Measurements from ENCODE around the gene TFF3. TPM values are rescaled to one million over a fixed set of nuclear protein-coding genes. Genes with fewer than 3 reads are reported as not detected.

Gene TFF3
- total and polyA plus RNA-seq, 2 experiments from 2014 or later: 1.2 to 3.3 TPM

DNA sequence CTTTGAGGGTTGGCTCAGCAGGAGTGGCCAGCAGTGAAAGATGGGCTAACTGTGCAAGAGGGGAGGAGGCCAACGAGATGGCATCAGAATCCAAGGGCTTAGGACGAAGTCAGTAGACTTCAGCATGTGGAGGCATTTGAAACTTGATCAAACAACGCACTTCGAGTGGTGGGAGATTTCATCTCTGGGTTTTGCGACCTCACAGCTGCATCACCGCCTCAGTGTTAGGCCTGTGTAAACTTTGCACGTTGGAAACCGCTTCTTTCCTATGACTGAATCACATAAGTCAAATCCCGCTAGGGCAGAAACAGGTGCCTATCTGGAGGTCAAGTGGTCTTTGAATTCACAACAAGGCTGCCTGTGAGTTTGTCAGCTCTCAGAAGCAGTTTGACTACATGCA is 17.8 kb downstream of the TFF3 start:
- no peaks in the 10 kb centered on the region for H3F3A ChIP-seq (replicated peaks; ENCODE audit: low read depth)
- H3K36me3 Mint-ChIP-seq (ENCODE audit: low read depth): peaks cover 2% of the 10 kb centered on the region; the same call in 1 of the 3 replicates
- no peaks in the 10 kb centered on the region for H3K9me3 Mint-ChIP-seq
- H3K9me2 ChIP-seq (ENCODE audit: insufficient read depth): no peaks in the 10 kb centered on the region
- H3K27me3 ChIP-seq (ENCODE audit: insufficient read depth): no peaks in the 10 kb centered on the region
- H3K27ac Mint-ChIP-seq: no peak overlapping the region
- ATAC-seq (no peak), DNase-seq (ENCODE audit: low spot score) (no peak)
- peaks cover 9% of the 10 kb centered on the region for H3K4me1 Mint-ChIP-seq
- no peaks in the 10 kb centered on the region for H3K79me2 ChIP-seq (replicated peaks; ENCODE audit: insufficient read depth)
- no peak overlapping the region for H3K4me2 ChIP-seq
- no peak overlapping the region for H3K27ac ChIP-seq (ENCODE audit: low read depth)
- no peaks in the 10 kb centered on the region for H3K4me1 ChIP-seq (ENCODE audit: insufficient read depth)
- no peaks in the 10 kb centered on the region for H4K20me1 ChIP-seq (replicated peaks; ENCODE audit: insufficient read depth)
- no peak overlapping the region for H3K4me3 ChIP-seq
- TF ChIP-seq, protein P1, sequence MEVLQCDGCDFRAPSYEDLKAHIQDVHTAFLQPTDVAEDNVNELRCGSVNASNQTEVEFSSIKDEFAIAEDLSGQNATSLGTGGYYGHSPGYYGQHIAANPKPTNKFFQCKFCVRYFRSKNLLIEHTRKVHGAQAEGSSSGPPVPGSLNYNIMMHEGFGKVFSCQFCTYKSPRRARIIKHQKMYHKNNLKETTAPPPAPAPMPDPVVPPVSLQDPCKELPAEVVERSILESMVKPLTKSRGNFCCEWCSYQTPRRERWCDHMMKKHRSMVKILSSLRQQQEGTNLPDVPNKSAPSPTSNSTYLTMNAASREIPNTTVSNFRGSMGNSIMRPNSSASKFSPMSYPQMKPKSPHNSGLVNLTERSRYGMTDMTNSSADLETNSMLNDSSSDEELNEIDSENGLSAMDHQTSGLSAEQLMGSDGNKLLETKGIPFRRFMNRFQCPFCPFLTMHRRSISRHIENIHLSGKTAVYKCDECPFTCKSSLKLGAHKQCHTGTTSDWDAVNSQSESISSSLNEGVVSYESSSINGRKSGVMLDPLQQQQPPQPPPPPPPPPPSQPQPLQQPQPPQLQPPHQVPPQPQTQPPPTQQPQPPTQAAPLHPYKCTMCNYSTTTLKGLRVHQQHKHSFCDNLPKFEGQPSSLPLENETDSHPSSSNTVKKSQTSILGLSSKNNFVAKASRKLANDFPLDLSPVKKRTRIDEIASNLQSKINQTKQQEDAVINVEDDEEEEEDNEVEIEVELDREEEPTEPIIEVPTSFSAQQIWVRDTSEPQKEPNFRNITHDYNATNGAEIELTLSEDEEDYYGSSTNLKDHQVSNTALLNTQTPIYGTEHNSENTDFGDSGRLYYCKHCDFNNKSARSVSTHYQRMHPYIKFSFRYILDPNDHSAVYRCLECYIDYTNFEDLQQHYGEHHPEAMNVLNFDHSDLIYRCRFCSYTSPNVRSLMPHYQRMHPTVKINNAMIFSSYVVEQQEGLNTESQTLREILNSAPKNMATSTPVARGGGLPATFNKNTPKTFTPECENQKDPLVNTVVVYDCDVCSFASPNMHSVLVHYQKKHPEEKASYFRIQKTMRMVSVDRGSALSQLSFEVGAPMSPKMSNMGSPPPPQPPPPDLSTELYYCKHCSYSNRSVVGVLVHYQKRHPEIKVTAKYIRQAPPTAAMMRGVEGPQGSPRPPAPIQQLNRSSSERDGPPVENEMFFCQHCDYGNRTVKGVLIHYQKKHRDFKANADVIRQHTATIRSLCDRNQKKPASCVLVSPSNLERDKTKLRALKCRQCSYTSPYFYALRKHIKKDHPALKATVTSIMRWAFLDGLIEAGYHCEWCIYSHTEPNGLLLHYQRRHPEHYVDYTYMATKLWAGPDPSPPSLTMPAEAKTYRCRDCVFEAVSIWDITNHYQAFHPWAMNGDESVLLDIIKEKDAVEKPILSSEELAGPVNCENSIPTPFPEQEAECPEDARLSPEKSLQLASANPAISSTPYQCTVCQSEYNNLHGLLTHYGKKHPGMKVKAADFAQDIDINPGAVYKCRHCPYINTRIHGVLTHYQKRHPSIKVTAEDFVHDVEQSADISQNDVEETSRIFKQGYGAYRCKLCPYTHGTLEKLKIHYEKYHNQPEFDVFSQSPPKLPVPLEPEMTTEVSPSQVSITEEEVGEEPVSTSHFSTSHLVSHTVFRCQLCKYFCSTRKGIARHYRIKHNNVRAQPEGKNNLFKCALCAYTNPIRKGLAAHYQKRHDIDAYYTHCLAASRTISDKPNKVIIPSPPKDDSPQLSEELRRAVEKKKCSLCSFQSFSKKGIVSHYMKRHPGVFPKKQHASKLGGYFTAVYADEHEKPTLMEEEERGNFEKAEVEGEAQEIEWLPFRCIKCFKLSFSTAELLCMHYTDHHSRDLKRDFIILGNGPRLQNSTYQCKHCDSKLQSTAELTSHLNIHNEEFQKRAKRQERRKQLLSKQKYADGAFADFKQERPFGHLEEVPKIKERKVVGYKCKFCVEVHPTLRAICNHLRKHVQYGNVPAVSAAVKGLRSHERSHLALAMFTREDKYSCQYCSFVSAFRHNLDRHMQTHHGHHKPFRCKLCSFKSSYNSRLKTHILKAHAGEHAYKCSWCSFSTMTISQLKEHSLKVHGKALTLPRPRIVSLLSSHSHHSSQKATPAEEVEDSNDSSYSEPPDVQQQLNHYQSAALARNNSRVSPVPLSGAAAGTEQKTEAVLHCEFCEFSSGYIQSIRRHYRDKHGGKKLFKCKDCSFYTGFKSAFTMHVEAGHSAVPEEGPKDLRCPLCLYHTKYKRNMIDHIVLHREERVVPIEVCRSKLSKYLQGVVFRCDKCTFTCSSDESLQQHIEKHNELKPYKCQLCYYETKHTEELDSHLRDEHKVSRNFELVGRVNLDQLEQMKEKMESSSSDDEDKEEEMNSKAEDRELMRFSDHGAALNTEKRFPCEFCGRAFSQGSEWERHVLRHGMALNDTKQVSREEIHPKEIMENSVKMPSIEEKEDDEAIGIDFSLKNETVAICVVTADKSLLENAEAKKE (CRISPR knock-in tag; IDR thresholded peaks at IDR 0.05): no peak
- TF ChIP-seq EZH2phosphoT487 (IDR thresholded peaks at IDR 0.05; ENCODE audit: unreplicated experiment): no peak
- no peak for TF ChIP-seq POLR2AphosphoS5 (IDR thresholded peaks at IDR 0.05; ENCODE audit: low read depth)
- TF ChIP-seq CREB1 (CRISPR knock-in tag; IDR thresholded peaks at IDR 0.05; ENCODE audit: low read depth): no peak
- TF ChIP-seq, protein P2, sequence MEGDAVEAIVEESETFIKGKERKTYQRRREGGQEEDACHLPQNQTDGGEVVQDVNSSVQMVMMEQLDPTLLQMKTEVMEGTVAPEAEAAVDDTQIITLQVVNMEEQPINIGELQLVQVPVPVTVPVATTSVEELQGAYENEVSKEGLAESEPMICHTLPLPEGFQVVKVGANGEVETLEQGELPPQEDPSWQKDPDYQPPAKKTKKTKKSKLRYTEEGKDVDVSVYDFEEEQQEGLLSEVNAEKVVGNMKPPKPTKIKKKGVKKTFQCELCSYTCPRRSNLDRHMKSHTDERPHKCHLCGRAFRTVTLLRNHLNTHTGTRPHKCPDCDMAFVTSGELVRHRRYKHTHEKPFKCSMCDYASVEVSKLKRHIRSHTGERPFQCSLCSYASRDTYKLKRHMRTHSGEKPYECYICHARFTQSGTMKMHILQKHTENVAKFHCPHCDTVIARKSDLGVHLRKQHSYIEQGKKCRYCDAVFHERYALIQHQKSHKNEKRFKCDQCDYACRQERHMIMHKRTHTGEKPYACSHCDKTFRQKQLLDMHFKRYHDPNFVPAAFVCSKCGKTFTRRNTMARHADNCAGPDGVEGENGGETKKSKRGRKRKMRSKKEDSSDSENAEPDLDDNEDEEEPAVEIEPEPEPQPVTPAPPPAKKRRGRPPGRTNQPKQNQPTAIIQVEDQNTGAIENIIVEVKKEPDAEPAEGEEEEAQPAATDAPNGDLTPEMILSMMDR (conservative IDR thresholded peaks at IDR 0.05; ENCODE audit: low read depth in 2 of 2): no peak
- no peak for TF ChIP-seq EZH2 (IDR thresholded peaks at IDR 0.05; ENCODE audit: low read depth, unreplicated experiment)
- TF ChIP-seq, protein P3, sequence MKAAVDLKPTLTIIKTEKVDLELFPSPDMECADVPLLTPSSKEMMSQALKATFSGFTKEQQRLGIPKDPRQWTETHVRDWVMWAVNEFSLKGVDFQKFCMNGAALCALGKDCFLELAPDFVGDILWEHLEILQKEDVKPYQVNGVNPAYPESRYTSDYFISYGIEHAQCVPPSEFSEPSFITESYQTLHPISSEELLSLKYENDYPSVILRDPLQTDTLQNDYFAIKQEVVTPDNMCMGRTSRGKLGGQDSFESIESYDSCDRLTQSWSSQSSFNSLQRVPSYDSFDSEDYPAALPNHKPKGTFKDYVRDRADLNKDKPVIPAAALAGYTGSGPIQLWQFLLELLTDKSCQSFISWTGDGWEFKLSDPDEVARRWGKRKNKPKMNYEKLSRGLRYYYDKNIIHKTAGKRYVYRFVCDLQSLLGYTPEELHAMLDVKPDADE (IDR thresholded peaks at IDR 0.05): no peak
- TF ChIP-seq ZNF114 (CRISPR knock-in tag; IDR thresholded peaks at IDR 0.05): no peak
- TF ChIP-seq, protein P4, sequence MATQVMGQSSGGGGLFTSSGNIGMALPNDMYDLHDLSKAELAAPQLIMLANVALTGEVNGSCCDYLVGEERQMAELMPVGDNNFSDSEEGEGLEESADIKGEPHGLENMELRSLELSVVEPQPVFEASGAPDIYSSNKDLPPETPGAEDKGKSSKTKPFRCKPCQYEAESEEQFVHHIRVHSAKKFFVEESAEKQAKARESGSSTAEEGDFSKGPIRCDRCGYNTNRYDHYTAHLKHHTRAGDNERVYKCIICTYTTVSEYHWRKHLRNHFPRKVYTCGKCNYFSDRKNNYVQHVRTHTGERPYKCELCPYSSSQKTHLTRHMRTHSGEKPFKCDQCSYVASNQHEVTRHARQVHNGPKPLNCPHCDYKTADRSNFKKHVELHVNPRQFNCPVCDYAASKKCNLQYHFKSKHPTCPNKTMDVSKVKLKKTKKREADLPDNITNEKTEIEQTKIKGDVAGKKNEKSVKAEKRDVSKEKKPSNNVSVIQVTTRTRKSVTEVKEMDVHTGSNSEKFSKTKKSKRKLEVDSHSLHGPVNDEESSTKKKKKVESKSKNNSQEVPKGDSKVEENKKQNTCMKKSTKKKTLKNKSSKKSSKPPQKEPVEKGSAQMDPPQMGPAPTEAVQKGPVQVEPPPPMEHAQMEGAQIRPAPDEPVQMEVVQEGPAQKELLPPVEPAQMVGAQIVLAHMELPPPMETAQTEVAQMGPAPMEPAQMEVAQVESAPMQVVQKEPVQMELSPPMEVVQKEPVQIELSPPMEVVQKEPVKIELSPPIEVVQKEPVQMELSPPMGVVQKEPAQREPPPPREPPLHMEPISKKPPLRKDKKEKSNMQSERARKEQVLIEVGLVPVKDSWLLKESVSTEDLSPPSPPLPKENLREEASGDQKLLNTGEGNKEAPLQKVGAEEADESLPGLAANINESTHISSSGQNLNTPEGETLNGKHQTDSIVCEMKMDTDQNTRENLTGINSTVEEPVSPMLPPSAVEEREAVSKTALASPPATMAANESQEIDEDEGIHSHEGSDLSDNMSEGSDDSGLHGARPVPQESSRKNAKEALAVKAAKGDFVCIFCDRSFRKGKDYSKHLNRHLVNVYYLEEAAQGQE (IDR thresholded peaks at IDR 0.05; ENCODE audit: unreplicated experiment): no peak
- TF ChIP-seq JUNB (IDR thresholded peaks at IDR 0.05; ENCODE audit: unreplicated experiment): no peak
- TF ChIP-seq STAT1 (IDR thresholded peaks at IDR 0.05; ENCODE audit: unreplicated experiment): no peak
- no peak for TF ChIP-seq ZNF331 (CRISPR knock-in tag; IDR thresholded peaks at IDR 0.05; ENCODE audit: low read depth)
- TF ChIP-seq NANOG (IDR thresholded peaks at IDR 0.05; ENCODE audit: borderline replicate concordance): no peak
- H3K4me3 Mint-ChIP-seq: no peak overlapping the region
- no peak overlapping the region for H2AFZ ChIP-seq
- H3K27me3 Mint-ChIP-seq (ENCODE audit: insufficient read depth, low read depth, poor library complexity): peaks cover 17% of the 10 kb centered on the region
- no peaks in the 10 kb centered on the region for H3K36me3 ChIP-seq (ENCODE audit: insufficient read depth)

Data from GM23338 (cell line).